GOT3 (cell line): Measurements from ENCODE around the gene STON2.

Experiments used
- DNase-seq: peaks from one replicate; lab custom pipeline; 2025; ENCODE audit warnings: mixed read lengths; lab: John Stamatoyannopoulos, UW

The STON2 gene

GRCh38 chr14:81332725-81333124 lies 67.4 kb downstream of the STON2 start:
- DNase-seq: no peak

DNA sequence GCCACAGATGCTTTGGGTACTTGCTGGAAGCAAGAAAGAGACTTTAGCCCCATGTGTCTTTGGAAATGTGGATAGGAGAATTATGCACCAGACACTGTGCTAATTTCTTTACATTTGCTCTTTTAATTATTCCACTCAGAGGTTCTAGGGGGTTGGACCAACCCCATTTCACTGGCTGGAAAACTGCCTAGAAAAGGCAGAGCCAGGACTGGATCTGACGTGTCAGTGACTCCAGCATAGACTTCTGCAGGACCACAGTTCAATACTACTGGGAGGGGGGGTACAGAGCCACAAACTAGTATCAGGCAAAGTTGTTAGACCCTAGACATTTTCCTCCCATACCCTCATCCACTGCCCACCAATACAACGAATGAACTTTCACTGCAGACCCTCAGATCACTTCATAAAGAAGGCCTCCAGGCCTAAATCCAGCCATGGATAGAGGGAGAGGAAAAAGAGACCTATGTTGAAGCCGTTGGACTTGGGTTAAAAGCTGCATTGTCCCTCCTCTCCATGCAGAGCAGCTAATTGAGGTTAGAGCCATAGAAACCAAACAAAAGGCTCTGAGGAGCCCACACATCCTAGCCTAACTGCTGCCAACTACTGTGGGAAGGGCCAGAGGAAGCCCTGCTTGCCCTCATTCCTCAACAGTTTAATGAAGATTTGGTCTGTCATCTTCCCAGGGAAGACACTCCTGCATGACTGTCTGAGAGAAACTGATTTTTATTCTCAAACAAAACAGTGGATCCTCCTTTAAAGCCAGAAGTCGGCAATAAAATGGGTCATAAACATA lies 68.7 kb downstream of the STON2 start:
- no peak for DNase-seq

DNA sequence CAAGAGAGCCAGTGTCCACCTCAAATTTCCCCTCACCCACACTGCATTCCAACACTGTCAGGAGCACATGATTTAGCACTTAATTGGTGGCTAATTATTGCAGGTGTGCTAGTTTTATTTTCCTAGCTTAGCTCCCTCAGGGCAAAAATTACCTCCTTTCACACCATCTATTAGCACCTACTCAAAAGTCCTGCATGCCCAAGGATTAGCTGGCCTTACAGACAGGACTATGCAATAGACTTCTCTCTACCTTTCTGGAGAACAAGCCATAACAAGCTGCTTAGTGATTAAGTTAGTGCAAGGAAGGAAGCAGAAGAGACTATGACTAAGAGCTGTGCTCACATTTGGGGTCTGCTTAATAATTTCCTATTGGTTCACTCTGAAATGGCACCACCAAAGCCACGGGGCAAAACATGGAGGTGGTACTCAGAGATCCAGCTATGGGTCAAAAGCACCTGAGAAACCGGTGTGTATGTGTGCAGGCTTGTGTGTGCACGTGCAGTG lies 69.5 kb downstream of the STON2 start:
- DNase-seq: no peak

DNA sequence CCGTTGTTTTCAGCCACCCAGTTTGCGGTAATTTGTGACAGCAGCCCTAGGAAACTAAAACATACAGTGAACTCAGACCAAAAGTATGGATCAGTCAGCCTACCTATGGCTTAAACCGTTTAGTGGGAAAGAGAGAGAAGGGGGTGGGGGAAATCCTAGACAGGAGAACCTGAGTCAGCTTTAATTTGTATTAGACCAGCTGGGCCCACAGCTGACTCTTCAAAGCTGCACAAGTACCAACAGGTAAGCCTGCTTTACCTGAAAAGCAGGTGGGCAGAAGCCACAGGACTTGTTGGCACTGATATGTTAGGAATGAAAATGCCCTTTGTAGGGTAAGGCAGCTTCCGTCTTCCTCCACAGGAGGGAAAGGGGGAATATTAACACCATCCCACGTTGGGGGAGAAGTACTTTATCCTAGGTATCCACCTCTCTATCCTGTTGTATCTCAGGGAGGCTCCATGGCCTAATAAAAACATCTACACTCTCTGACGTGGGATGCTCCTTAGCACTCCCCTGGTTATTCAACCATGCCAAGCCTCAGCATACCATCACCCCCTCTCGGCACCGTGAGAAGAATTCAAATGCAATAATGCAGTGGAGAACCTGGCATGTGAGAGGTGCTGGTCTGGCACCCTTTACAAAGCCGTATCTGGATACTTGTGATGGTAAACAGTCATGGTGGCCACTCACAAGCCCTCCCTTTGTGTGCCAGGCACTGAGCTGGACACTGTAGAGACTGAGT lies 70.3 kb downstream of the STON2 start:
- DNase-seq: no peak

DNA sequence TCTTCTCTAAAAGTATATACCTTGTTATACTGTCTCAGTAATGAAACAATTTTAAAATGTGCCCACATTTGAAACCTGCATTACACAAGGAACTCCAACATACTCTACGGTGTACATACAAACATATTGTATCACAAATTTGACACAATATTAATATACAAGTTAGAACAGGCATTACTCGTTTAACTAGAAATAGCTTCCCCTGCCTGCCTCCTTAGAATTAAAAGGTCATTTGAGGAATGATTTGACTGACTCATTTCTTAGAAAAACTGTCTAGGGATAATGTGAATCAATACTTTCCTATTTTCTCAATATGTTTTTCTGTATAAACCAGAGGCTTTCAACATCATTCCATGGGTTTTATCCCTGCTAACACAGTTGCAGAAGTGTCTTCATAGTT lies 73.7 kb downstream of the STON2 start:
- no peak for DNase-seq

DNA sequence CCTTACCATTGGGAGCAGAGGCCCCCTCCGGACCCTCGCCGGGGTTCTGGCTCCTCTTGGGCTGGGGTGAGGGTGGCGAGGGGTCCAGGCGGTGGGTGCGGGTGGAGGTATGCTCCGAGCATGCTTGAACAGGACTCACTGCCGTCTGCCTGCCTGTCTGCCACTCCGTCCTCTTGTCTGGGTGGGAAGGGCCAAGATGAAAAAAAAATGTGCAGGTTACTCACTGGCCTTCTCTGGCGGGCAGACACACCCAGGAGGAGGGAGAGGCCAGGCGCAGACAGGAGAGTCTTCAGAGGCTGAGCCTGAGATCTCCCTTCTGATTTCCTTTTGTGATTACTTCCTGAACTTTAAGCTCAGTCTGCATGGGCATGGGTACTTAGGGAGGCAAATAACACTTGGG lies 76.1 kb downstream of the STON2 start:
- no peak for DNase-seq

- no peak for DNase-seq
Measured at GRCh38 chr14:81323093-81323492, 77.0 kb downstream of the STON2 start.

DNA sequence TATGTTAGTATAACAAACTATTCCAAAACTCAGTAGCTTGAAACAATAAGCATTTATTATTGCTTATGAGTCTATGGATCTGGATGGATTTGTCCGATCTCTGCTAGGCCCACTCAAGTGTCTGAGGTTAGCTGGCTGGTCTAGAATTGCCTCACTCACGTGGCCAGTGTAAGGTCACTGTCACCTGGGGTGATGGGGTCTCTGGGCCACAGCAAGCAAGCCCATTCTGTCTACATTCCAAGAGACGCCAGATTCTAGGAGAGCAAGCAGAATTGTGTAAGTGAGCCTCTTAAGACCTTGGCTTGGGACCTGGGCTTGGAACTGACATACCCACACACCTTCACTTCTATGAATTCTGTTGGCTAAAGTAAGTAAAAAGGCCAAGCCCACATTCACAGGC lies 80.2 kb downstream of the STON2 start:
- no peak for DNase-seq

DNA sequence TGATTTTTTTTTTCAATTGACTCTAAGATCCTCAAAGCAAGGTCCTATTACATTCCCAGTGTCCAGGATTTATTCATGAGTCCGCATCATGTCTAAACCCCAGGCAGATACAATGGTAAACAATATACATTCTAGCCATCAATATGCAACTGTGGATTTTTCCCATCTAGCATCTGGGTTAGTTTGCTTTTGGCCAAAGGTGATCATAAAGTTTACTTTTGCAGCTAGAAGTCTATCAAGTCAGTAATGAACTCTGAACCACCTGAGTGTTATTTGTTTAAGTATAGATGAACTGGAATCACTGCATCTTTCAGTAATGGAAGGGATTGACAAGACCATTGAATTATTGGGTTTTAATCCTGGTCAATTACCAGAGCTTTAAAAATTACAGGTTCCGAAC lies 80.8 kb downstream of the STON2 start:
- DNase-seq: no peak

DNA sequence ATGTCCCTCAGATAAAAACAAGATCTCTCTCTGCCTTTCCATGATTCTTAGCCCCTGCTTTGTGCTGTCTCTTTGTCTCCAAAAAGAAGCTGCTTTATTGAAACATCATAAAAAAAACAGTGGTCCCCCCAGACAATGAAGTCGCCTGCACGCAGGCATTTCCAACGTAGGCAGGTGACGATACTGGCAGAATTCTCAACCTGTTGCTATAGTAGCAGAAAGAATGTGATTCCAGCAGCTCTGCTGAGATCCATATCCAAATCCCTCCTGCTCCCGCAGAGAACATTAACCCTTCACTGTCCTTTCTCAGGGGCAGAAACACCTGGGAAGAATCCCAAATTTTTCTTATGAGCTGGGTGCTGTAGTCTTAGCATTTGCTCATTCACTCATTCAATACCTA lies 84.8 kb downstream of the STON2 start:
- no peak for DNase-seq

- no peak for DNase-seq
Measured at GRCh38 chr14:81314443-81315175, 85.5 kb downstream of the STON2 start.

DNA sequence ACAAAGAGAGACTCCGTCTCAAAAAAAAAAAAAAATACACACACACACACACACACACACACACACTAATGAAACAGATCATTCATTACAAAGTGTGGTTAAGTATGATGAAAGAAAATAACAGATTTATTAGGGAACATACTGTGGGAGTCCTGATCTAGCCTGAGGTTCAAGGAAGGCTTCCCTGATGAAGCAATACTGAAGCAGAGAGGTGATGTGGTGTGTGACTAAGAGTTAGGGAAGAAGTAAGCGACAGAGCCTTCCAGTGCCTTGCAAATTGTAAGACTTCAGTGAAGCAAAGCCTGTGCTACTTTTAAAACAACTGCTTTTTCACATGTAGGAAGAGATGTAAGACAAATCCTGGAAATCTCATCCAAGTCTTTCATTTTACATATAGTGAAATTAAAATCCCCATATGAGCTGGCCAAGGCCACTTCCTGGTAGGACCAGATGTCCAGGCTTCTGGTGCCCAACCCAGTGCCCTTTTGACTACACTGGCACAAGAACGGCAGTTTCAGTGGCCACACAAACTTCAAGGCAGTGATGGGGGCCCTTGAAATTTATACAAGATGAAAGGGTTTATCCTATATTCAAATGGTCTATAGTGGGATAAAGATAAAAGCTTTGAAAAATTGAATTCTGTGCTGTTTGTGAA lies 86.2 kb downstream of the STON2 start:
- no peak for DNase-seq

DNA sequence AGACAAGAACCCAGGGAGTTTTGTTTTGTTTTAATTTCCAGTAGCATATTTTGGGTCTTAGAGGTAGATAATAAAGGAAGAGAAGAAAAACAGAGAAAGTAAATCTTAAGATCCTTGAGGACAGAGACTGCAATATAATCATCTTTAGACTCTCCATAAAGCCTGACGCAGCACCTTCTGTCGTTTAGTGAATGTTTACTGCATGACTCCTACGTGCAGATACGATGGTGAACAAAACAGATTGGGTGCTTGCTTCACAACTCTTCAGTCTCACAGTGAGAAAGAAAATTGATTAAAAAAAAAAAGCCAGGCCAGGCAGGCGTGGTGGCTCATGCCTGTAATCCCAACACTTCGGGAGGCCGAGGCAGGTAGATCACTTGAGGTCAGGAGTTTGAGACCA lies 86.9 kb downstream of the STON2 start:
- no peak for DNase-seq

- no peak for DNase-seq
Measured at GRCh38 chr14:81312289-81312876, 87.7 kb downstream of the STON2 start.

- no peak for DNase-seq
Measured at GRCh38 chr14:81311778-81312177, 88.3 kb downstream of the STON2 start.

DNA sequence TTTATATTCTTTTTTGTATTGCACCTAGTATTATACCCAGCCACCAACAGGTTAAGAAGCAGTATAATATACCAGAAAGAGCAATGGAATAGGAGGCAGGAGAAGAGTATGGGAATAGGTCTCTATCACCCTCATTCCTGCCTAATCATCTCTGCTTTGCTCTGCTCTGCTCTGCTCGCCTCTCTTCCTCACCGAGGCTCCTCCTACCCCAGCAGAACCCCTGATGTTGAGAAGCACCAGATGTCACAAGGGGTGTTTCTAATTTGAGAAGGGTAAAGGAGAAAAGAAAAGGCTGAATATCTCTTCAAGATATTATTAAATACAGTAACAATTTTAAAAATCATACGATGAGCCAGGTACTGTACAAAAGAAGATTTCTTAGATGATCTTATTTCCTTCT lies 89.0 kb downstream of the STON2 start:
- DNase-seq: no peak

GRCh38 chr14:81310606-81311005 lies 89.5 kb downstream of the STON2 start:
- DNase-seq: no peak

- DNase-seq: no peak
Measured at GRCh38 chr14:81309511-81309910, 90.6 kb downstream of the STON2 start.

DNA sequence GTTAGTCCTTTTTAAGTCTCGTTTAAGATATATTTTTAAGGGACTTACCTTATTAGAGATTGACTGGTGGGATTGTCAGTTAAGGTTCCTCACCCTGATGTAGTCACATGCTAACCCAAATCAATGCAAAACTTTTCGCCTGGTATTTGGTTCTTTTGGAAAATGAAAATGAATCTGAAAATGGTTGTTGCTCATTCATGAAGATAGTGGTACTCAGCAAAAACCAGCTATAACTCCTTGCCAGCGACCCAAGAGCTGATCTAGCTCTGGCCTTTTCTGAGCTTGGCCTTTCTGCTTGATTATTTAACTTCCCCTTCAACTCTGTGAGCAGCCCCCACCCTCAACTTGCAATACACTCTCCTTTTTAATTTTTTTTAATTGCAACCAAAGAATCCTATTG lies 94.4 kb downstream of the STON2 start:
- DNase-seq: no peak

GRCh38 chr14:81305065-81305464 lies 95.1 kb downstream of the STON2 start:
- DNase-seq: no peak

GRCh38 chr14:81303258-81303935 lies 96.7 kb downstream of the STON2 start:
- no peak for DNase-seq
